GM12878 (cell line): ENCODE data around the gene MYDGF. TPM values are rescaled to one million over a fixed set of nuclear protein-coding genes. Genes with fewer than 3 reads are reported as not detected.
A peak's percentile ranks its signal among the peaks of the same experiment; 100 is the strongest.

Source experiments
- ATAC-seq: fragments of 200-7000 bp; cut with Tn5 transposase; 3 replicates; pipeline ENCODE4 v1.9.1; 2020; ENCODE audit warnings: mild to moderate bottlenecking, moderate library complexity
- BruUV-seq: library from RNA; stranded (reverse); fragments of 400-500 nt; replicated peaks from 2 replicates; lab custom pipeline; 2021; lab: Mats Ljungman, UMichigan
- CTCF ChIA-PET: fragments of 300-600 bp; sonication (Branson Sonifier 250); formaldehyde crosslinking; extraction: SDS; loops from one replicate; lab custom pipeline; 2021; ENCODE audit warnings: inconsistent platforms; lab: Yijun Ruan, JAX
- POLR2A ChIA-PET: fragments of 350-600 bp; formaldehyde crosslinking; extraction: SDS; loops from one replicate; lab custom pipeline; 2021; ENCODE audit warnings: inconsistent platforms; lab: Charles Lee
- RAD21 ChIA-PET: fragments of 300-600 bp; sonication (Branson Sonifier 250); formaldehyde crosslinking; loops from one replicate; lab custom pipeline; 2023; ENCODE audit warnings: antibody characterized with exemption; ENCODE audit not compliant: unreplicated experiment; lab: Charles Lee
- SMC1A ChIA-PET: fragments of 300-600 bp; sonication (Branson Sonifier 250); formaldehyde crosslinking; loops from one replicate; lab custom pipeline; 2023; ENCODE audit not compliant: unreplicated experiment, uncharacterized antibody; lab: Charles Lee
- DNase-seq: peaks from one replicate; pipeline ENCODE4 v3.0.0-alpha.2; 2011; ENCODE audit warnings: low read depth, low spot score
- FAIRE-seq: peaks from 3 replicates; lab custom pipeline; 2011; peaks lifted over from hg19 to GRCh38; lab: Jason Lieb, UNC
- H2AFZ ChIP-seq: 2 replicates; pipeline ENCODE4 v1.6.0; 2011; ENCODE audit warnings: low read depth, low read length, control low read depth; ENCODE audit not compliant: control insufficient read depth
- H3K27ac ChIP-seq: 2 replicates; pipeline ENCODE4 v1.5.1; 2011; ENCODE audit warnings: control low read depth; ENCODE audit not compliant: control insufficient read depth, insufficient read depth
- H3K27me3 ChIP-seq, 2 experiments: replicated peaks in 1 of 2; 2 replicates each; pipeline versions ENCODE4 v1.6.0 to v1.6.1; 2011; ENCODE audit warnings: low read length in 1 of 2; ENCODE audit not compliant: control insufficient read depth in 2 of 2, insufficient read depth in 2 of 2
- H3K36me3 ChIP-seq, 2 experiments: 2 replicates each; pipeline ENCODE4 v1.5.1; 2011; ENCODE audit warnings: low read length in 1 of 2; ENCODE audit not compliant: control insufficient read depth in 2 of 2, insufficient read depth in 2 of 2
- H3K4me1 ChIP-seq: 2 replicates; pipeline ENCODE4 v1.6.1; 2011; ENCODE audit warnings: mild to moderate bottlenecking, low read length, moderate library complexity, mixed read lengths; ENCODE audit not compliant: control insufficient read depth, insufficient read depth
- H3K4me2 ChIP-seq: 2 replicates; pipeline ENCODE4 v1.6.0; 2011; ENCODE audit warnings: control low read depth; ENCODE audit not compliant: control insufficient read depth, insufficient read depth
- H3K4me3 ChIP-seq: fragments of 200-600 bp; sonication (generic); 2 replicates; pipeline ENCODE4 v1.5.1; 2016
- H3K79me2 ChIP-seq: 2 replicates; pipeline ENCODE4 v1.6.0; 2011; ENCODE audit warnings: low read length; ENCODE audit not compliant: control insufficient read depth, insufficient read depth
- H3K9ac ChIP-seq: 2 replicates; pipeline ENCODE4 v1.8.0; 2011; ENCODE audit warnings: low read length, control low read depth, mixed read lengths; ENCODE audit not compliant: control insufficient read depth, insufficient read depth
- H3K9me3 ChIP-seq: replicated peaks from 3 replicates; pipeline ENCODE4 v1.5.1; 2011; ENCODE audit warnings: mild to moderate bottlenecking, low read length; ENCODE audit not compliant: control insufficient read depth, insufficient read depth
- H4K20me1 ChIP-seq: 2 replicates; pipeline ENCODE4 v1.6.0; 2011; ENCODE audit not compliant: control insufficient read depth, insufficient read depth
- CBFB ChIP-seq: IDR thresholded peaks from 2 replicates; pipeline ENCODE4 v1.6.1; 2016; ENCODE audit warnings: antibody characterized with exemption, low read depth
- EGR1 ChIP-seq, 2 experiments: IDR thresholded peaks; 1 replicate in 1 of 2; 2 replicates in 1 of 2; pipeline ENCODE4 v1.6.1; 2011 to 2012; ENCODE audit warnings: low read depth in 2 of 2, low read length in 2 of 2, borderline replicate concordance in 1 of 2, mild to moderate bottlenecking in 1 of 2, moderate library complexity in 1 of 2
- NFYB ChIP-seq: IDR thresholded peaks from 2 replicates; pipeline ENCODE4 v1.6.1; 2011; ENCODE audit warnings: low read depth, mild to moderate bottlenecking, low read length, improper control_type of control experiment, moderate library complexity; ENCODE audit not compliant: insufficient read depth
- RBBP5 ChIP-seq: fragments of 200-600 bp; sonication (generic); conservative IDR thresholded peaks from 2 replicates; pipeline ENCODE4 v1.6.1; 2016
- RFX5 ChIP-seq: IDR thresholded peaks from 2 replicates; pipeline ENCODE4 v1.6.1; 2011; ENCODE audit warnings: low read depth, low read length, improper control_type of control experiment
- SREBF2 ChIP-seq: IDR thresholded peaks from 2 replicates; pipeline ENCODE4 v1.6.1; 2012; ENCODE audit warnings: mild to moderate bottlenecking, low read length
- TCF3 ChIP-seq: IDR thresholded peaks from 2 replicates; pipeline ENCODE4 v1.6.1; 2012; ENCODE audit warnings: low read depth, mild to moderate bottlenecking, low read length, borderline replicate concordance; ENCODE audit not compliant: insufficient read depth
- WGBS: methylation state at CpG from one replicate; pipeline ENCODE4 v1.1.6; 2016; ENCODE audit warnings: low lambda C conversion rate; ENCODE audit not compliant: insufficient replicate concordance, insufficient coverage; ENCODE audit errors: missing lambda C conversion rate; 5-methylcytosine and 5-hydroxymethylcytosine counted together
- in situ Hi-C: fragments of 300-500 bp; cut with MboI; formaldehyde crosslinking; loops from 9 replicates; pipeline ENCODE4 v1.14.3; 2018; ENCODE audit warnings: mixed read lengths
- intact Hi-C: fragments of 100-400 bp; cut with micrococcal nuclease; formaldehyde crosslinking; loops from one replicate; pipeline ENCODE4 v1.14.2; 2022; ENCODE audit not compliant: unreplicated experiment
- polyA plus RNA-seq, 11 experiments: library from polyadenylated mRNA; depleted of rRNA in 4 of 11; unstranded in 6 of 11; stranded (reverse) in 5 of 11; fragments of >200 nt; fragmentation: Nextera tagmentation in 4 of 11; fragmentation: Illumina TruSeq in 1 of 11; extraction: Ambion mirVana in 4 of 11; extraction: Trizol in 1 of 11; gene quantifications; 1 replicate in 1 of 11; 2 replicates in 10 of 11; pipeline versions ENCODE4 v1.2.1 to v1.2.3, GENCODE V29; 2011 to 2016; ENCODE audit warnings: inconsistent platforms in 2 of 11, missing spikeins in 2 of 11, low read depth in 1 of 11
- total RNA-seq, 4 experiments: library from RNA; depleted of rRNA in 3 of 4; stranded (reverse); fragments of >200 nt in 3 of 4; fragmentation: Illumina TruSeq in 1 of 4; extraction: Trizol in 1 of 4; gene quantifications; 2 replicates each; pipeline versions ENCODE4 v1.2.1 to v1.2.3, GENCODE V29; 2013 to 2021
- TF ChIP-seq, protein P1 (sequence below): IDR thresholded peaks from 2 replicates; pipeline ENCODE4 v1.6.1; 2011; ENCODE audit warnings: borderline replicate concordance, low read depth, mild to moderate bottlenecking, moderate library complexity, low read length; ENCODE audit not compliant: insufficient read depth, poor library complexity, severe bottlenecking
- TF ChIP-seq, protein P2 (sequence below): fragments of 450-650 bp; IDR thresholded peaks from 2 replicates; pipeline ENCODE4 v1.6.1; 2017; ENCODE audit warnings: mild to moderate bottlenecking, moderate library complexity

The MYDGF gene
- total and polyA plus RNA-seq, 10 of the 15 experiments (the other 5 are each of a cell fraction or from before 2014, with no cell fraction given), result 2.3 to 196 (median 57.5) TPM

DNA sequence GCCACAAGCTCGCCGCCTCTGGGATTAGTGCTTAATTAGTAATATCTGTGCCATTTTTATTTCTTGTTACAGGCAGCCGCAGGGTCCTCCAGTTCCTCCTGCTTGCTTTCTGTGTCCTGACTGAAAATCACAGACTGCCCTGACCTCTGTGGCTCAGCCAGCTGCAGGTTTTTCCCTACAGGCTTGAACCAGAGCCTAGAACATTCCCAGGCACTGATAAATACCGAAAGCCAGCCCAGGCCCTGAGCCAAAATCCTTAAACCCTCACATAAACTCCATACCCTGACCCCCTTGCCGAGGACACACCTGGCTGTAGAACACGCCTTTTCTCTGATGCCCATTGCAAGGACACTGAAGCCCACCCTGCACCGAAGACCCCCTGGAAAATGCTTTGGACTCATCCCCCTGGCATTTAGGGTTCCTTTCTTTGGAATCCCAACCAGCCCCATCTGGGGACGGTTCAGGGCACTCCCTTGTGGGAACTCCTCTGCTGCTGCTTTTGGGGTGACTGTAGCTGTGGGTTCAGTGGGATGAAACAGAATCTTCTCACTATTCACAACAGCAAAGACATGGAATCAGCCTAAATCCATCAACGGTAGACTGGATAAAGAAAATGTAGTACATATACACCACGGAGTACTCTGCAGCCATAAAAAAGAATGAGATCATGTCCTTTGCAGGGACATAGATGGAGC, 38.0 kb upstream of the MYDGF start:
- TSS peak; percentile 35 for BruUV-seq
- DNase-seq (no peak), FAIRE-seq (no peak), ATAC-seq (no peak)
- TF ChIP-seq TCF3, result no peak
- ChIA-PET POLR2A (no interaction called here), SMC1A (no interaction called here), CTCF (no interaction called here), RAD21 (no interaction called here)
- Histone ChIP-seq H3K79me2 (no peaks in the 10 kb centered on the region), H3K27ac (no peak overlapping the region), H3K36me3 (peaks cover 2 to 24% of the 10 kb centered on the region in 2 experiments; a peak in 3 of 4 replicates), H3K9ac (no peak overlapping the region), H2AFZ (no peak overlapping the region), H4K20me1 (no peaks in the 10 kb centered on the region), H3K27me3 (no peaks in the 10 kb centered on the region), H3K4me3 (no peak overlapping the region), H3K4me2 (no peak overlapping the region), H3K9me3 (no peaks in the 10 kb centered on the region), H3K4me1 (peaks cover 17% of the 10 kb centered on the region)
- WGBS, result 97% methylated on average over 10 of the region's 10 CpGs
- intact Hi-C loops (loop anchor here (2.0 kb wide), 1 partner anchor 37 kb away; the partner anchor contains the start of gene MYDGF), in situ Hi-C loops (no loop called here)

DNA sequence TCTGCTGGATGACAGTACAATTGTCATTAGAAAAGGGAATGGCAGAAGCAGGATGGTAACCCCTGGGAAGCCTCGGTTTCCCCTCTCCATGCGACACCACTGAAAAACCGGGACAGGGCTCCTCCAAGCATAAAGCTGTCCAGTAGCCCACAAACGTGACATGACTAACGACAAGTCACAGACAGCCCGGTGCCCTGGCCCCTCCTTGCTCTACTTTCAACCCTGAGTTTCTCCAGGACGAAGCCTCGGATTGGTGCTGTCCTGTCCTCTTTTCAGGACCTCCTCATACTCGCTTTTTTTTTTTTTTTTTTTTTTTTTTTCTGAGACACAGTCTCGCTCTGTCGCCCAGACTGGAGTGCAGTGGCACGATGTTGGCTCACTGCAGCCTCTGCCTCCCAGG, 37.2 kb upstream of the MYDGF start:
- 86% methylated on average over 8 of the region's 12 CpGs for WGBS
- H3K4me2 ChIP-seq, result no peak overlapping the region
- H3K36me3 ChIP-seq, result peaks cover 3 to 22% of the 10 kb centered on the region in 2 experiments; a peak in 3 of 4 replicates
- no peak for ATAC-seq
- no peaks in the 10 kb centered on the region for H4K20me1 ChIP-seq
- in situ Hi-C loops, result no loop called here
- BruUV-seq, result no TSS peak
- ChIA-PET POLR2A (no interaction called here), SMC1A (no interaction called here), CTCF (no interaction called here), RAD21 (no interaction called here)
- no peak overlapping the region for H2AFZ ChIP-seq
- intact Hi-C loops, result no loop called here
- FAIRE-seq, result no peak
- peaks cover 17% of the 10 kb centered on the region for H3K4me1 ChIP-seq
- H3K9me3 ChIP-seq, result no peaks in the 10 kb centered on the region
- no peak for DNase-seq
- no peaks in the 10 kb centered on the region for H3K79me2 ChIP-seq
- no peak overlapping the region for H3K9ac ChIP-seq
- H3K27me3 ChIP-seq, result no peaks in the 10 kb centered on the region
- no peak overlapping the region for H3K27ac ChIP-seq
- H3K4me3 ChIP-seq, result no peak overlapping the region
- TF ChIP-seq SREBF2 (no peak), NFYB (no peak), EGR1 (IDR thresholded peaks at IDR 0.05; ENCODE audit: borderline replicate concordance in 1 of 2, low read depth in 2 of 2, low read length in 2 of 2) (no peak), RFX5 (no peak), CBFB (no peak), RBBP5 (no peak)
- TF ChIP-seq, protein P1, sequence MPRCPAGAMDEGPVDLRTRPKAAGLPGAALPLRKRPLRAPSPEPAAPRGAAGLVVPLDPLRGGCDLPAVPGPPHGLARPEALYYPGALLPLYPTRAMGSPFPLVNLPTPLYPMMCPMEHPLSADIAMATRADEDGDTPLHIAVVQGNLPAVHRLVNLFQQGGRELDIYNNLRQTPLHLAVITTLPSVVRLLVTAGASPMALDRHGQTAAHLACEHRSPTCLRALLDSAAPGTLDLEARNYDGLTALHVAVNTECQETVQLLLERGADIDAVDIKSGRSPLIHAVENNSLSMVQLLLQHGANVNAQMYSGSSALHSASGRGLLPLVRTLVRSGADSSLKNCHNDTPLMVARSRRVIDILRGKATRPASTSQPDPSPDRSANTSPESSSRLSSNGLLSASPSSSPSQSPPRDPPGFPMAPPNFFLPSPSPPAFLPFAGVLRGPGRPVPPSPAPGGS, result no peak
- TF ChIP-seq, protein P2, sequence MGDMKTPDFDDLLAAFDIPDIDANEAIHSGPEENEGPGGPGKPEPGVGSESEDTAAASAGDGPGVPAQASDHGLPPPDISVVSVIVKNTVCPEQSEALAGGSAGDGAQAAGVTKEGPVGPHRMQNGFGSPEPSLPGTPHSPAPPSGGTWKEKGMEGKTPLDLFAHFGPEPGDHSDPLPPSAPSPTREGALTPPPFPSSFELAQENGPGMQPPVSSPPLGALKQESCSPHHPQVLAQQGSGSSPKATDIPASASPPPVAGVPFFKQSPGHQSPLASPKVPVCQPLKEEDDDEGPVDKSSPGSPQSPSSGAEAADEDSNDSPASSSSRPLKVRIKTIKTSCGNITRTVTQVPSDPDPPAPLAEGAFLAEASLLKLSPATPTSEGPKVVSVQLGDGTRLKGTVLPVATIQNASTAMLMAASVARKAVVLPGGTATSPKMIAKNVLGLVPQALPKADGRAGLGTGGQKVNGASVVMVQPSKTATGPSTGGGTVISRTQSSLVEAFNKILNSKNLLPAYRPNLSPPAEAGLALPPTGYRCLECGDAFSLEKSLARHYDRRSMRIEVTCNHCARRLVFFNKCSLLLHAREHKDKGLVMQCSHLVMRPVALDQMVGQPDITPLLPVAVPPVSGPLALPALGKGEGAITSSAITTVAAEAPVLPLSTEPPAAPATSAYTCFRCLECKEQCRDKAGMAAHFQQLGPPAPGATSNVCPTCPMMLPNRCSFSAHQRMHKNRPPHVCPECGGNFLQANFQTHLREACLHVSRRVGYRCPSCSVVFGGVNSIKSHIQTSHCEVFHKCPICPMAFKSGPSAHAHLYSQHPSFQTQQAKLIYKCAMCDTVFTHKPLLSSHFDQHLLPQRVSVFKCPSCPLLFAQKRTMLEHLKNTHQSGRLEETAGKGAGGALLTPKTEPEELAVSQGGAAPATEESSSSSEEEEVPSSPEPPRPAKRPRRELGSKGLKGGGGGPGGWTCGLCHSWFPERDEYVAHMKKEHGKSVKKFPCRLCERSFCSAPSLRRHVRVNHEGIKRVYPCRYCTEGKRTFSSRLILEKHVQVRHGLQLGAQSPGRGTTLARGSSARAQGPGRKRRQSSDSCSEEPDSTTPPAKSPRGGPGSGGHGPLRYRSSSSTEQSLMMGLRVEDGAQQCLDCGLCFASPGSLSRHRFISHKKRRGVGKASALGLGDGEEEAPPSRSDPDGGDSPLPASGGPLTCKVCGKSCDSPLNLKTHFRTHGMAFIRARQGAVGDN, result no peak
